DMS 273 (cell line): ENCODE results near the gene OR56A1.
"Not testable (repeated sequence)": the region's sequence is repeated elsewhere in the genome, so short reads cannot be mapped to it uniquely, and the experiment has no call there.

Experiments
- DNase-seq: peaks from one replicate; lab custom pipeline; 2025; ENCODE audit not compliant: unreplicated experiment; lab: John Stamatoyannopoulos, UW

Gene OR56A1, protein sequence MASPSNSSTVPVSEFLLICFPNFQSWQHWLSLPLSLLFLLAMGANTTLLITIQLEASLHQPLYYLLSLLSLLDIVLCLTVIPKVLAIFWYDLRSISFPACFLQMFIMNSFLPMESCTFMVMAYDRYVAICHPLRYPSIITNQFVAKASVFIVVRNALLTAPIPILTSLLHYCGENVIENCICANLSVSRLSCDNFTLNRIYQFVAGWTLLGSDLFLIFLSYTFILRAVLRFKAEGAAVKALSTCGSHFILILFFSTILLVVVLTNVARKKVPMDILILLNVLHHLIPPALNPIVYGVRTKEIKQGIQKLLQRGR

DNA sequence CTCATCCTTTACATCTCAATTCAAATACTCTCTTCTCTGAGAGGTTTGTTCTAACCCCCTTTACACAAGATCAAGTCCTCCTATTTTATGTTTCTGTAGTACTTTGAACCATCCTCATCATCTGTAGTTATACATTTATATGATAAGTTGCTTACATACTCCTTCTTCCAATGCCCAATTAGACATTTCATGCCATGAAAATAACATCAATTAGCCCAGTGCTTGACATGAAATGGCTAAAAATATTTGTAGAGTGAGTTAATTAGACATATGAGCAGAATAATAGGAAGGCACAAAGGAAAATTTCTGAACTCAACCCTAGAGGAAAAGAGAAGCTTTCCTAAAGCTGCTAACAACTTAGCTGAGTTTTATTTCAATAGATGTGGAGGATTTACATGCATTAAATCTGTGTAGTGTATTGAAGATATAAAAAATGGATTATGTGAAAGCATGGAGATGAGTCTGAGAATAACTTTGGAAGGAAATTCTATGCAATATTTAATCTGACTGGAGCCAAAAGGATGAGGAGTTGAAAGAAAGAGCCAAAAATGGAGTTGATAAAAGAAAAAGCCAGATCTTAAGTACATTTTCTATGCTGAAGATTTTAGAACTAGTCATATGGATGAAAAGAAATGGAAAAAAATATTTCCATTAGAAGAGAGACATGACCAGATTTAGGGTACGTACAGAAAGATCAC is at the start of gene OR56A1:
Gene OR56A1 (minus strand): TSS at position 51 of the 698 bp plus-strand sequence. CDS start 3,066 bp downstream, outside the sequence.
- DNase-seq, result no peak

DNA sequence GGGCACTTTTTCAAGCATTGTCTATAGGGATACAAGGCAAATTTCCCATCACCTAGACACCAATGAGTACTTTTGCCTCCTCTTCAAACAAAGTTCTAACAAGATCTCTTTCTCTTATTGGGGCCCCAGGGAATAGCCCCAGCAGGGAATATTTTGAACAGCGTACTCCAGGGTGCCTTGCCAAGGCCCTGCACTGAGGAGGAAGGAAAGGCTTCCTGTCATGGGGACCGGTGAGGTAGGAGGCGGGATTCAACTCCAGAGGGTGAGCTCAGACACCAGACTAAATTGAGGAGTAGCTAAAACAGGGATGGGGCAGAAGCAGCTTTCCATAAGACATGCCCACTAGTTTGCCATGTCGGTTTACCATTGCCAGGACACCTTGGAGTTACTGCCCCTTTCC is 48.9 kb upstream of the OR56A1 start:
- no peak for DNase-seq

DNA sequence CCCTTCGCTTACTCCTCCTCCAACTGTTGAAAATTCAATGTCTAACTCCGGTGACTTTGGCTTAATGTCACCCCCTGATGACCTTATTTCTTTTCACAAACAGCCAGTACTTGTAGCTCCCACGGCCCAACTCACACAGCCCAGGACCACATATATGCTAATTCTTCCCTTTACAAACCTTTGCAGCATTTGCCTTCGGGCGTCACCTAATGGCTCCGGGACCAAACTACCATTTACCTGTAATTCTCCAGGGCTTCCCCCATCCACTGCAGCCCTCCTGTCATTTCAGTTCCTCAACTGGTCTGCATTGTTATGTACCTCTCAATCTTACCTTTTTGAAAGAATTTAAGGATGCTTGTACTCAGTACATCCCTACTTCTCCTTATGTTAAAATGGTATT is 47.2 kb upstream of the OR56A1 start:
- no peak for DNase-seq

DNA sequence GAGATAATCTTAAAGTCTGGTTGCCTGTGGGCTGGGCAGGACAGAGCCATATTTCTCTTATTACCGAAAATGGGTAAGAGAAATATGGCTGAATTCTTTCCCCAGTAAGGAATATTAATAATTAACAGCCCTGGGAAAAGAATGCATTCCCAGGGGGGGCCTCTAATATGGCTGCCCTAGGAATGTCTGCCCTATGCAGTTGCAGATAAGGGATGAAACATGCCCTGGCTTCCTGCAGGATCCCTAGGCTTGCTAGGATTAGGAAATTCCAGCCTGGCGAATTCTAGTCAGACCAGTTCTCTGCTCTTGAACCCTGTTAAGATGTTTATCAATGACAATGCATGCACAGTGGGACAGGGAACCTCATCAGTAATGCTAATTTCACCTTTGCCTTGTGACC is 45.9 kb upstream of the OR56A1 start:
- DNase-seq, result not testable (repeated sequence)

DNA sequence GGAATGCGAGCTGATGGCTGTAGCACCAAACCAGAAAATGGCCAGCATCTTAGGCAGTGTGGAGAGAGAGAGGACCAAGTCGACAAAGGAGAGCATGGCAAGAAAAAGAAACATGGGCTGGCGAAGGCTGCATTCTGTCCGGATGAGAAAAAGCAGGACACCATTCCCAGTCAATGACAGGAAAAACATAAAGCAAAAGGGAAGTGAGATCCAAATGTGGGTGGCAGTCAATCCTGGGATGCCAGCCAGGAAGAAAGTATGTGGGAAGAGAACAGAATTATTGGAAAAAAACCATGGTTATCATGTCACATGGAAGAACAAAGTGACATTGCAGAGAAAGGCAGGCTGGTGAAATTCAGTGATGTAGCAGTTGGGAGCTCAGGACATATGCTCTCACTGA is 36.9 kb upstream of the OR56A1 start:
- no peak for DNase-seq

DNA sequence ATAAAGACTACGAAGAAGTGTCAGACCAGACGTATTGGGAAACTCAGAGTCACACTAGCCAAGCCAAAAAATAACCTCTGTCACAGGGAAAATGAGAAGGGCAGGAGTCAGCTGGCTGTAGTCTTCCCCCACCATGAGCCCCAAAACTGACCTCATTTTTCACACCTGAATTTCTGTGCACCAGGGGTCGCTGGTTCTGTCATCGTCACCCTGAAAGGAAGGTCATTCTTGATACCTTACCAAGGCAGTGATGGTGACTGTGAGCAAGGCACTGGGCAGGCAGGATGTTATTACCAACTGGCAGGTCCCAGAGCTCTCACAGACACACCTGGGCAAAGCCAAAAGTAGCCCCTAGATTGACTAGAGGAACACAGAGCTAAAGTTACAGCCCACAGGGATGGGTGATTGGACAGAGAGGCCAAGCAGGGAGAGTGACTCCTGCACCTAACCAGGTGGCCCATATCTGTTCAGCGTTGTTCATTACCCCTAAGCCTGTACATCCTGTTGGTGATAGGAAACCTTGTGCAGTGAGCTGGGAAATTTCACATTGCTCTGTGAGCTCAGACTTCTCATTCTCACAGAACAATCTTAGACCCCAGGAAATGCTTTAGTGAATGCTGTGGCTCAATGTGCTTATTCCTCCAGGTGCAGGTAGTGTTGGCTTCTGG is 32.3 kb upstream of the OR56A1 start:
- no peak for DNase-seq

DNA sequence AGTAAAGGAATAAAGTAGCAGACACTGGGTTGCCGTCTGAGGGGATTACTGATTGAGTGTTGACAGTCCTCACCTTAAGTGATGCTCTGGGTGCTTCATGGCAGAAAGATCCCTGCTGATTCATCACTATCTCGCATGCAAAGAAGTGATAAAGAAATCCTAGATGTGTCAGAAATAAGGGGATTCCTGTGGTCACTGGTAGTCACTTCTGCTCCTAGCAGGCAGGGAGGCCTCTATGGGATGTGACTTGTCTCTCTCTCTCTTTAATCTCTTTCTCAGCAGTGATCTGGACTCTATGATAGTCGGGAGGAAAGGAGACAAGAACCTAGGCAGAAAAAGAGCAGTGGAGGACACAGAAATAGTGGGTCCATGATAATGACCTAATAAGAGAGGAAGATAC is 30.9 kb upstream of the OR56A1 start:
- no peak for DNase-seq

DNA sequence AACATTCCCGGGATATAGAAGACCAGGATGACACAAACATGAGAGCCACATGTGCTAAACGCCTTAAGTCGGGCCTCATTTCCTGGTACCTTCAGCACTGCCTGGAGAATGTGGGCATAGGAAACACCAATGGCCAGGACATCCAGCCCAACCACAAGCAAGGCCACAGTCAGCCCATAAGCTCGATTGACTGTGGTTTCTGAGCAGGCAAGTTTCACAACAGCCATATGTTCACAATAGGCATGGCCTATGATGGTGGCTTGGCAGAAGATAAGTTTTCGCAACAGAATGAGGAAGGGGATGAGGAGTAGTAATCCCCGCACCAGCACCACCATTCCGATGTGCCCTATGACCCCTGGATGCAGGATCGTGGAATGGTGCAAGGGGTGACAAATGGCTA is 26.9 kb upstream of the OR56A1 start:
- DNase-seq, result no peak

DNA sequence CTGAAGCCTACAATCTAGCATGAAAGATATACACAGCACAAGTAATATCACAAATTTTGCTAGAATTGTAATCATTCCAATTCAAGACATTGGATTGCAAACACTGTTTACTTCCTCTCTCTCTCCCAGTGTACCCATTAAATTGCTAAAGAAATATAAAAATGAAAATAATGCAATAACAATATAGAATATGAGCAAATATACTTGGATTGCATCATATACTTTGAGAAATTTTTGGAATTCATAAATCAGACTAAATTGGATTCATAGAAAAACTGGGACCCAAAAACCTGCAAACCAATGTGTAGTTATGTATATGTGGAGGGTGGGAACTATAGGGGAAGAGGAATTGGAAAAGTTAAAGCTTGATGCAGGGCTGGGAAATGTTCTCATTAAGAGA is 25.0 kb upstream of the OR56A1 start:
- no peak for DNase-seq

DNA sequence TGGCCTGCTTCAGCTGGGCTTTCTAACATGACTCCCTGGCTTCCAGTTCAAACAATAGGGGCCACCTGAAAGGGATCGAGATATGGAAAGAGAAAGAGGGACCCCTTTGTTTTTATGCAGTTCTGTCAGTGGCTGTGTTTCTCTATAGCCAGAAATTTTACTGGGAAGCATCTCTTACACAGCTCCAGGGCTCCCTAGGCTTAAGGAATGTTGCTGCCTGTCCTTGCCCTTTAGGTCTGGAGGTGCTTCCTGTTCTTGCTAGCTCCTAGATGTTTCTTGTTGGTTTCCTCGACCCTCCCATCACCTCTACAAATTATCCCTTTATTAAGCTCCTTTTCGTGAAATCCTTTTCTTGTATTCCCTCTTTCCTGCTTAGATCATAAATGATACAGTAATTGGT is 21.8 kb upstream of the OR56A1 start:
- DNase-seq, result no peak

DNA sequence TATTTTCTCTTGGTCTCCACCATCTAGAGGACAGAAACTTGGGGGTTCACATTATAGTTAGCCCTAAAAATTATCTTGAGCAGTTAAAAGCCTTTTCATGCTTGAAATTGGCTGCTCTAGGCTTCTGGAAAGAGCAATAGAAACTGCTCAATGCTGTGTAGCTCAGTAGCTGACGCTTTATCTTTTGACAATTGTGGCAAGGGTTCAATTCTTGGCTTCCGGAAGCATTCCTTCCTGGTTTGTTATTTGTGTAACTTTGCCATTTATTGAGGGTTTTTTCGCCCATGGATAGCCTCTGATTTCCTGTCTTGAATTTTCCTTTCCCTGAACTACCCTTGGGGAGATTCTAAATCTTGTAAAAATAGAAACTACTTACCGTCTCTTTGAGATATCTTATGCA is 10.3 kb upstream of the OR56A1 start:
- no peak for DNase-seq

DNA sequence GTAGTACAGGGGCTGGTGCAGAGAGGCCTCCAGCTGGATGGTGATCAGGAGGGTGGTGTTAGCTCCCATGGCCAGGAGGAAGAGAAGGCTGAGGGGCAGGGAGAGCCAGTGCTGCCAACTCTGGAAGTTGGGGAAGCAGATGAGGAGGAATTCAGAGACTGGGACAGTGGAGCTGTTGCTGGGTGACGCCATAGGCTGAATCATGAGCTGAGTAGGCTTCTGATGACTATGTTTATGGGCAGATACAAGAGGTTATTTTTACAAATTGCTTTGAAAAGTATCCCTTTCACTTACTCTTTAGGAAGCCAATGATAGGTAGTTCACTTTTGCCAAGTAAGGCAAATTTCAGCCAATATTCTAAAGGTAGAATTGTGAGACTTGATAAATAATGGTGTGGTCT is 3.1 kb downstream of the OR56A1 start:
- no peak for DNase-seq

DNA sequence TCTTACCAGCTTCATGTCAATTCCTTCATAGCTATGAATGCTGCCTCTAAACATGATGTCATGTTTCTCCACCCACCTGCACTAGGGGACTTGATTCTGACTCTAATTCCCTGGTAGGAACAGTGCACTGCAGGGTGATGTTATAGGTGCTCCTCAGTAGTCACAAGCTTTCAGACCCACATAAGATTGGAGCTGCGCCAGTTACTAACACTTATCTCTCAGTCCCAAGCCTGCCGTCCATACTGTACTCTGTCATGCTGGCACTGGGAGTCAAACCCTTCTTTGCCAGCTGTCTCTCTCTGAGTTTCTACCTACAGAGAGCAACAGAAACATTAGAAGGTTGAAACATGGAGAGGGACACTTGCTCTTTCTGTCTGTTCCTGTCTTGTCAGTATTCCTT is 5.5 kb downstream of the OR56A1 start:
- no peak for DNase-seq

DNA sequence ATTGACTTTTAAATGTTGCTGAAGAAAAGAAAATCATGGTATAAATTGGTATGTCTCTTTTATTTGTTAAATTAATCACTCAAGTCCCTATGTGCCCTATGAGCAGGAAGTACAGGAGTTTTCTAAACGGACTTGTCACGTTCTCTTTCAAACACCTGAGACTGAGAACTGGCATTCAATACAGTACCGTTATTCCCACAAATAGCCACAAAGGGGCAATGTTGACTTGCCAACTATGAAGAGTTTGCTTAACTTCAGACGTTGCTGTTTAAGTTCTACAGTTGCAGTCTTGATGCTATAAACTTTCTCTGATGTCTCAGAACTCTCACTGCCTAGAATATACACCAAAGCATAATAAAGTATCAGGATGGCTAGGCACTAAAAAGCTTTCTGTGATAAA is 7.6 kb downstream of the OR56A1 start:
- DNase-seq, result peak; percentile 32

DNA sequence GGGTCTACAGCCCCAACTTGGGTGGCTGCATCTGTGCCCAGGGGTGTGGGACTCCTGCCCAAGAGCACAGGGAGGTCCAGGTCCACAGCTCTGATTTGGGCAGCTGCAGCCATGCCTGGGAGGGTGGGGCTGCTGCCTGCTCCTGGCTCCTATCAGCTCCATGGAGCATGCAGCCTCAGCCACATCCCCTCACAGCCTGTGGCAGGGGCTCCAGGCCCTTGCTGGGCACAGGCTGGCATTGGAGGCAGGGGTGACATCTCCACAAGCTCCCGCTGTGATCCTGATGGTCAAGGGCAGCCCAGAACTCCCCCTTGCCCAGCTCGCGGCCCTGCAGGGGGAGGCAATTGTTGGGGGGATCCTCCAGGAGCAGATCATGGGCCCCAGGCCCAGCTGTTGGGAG is 17.5 kb downstream of the OR56A1 start:
- DNase-seq, result no peak

DNA sequence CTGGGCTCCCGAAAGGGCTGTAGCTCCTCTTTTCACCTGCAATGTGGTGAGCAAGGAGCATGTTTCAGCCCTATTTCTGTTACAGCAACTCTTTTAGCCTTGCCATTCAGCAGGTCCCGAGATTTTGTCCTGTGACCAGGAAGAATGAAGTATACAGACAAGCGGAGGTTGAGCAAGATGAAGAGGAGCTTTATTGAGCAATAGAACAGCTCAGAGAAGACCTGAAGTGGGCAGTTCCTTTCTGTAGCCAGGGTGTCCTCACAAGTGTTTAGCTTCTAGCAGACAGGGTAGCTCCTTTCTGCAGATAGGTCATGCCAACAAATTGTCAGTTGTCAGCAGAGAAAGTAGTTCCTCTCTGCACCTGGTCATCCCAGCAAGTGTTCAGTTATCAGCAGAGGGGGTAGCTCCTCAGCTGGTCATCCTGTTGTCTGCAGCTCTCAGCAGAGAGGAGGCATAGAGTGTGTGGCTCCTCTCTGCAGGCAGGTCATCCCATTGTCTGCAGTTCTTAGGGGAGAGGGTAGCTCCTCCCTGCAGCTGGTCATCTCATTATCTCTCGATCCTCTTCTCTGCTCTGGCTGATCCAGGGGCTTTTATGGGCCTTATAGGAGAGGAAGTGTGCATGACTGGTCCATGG is 18.4 kb downstream of the OR56A1 start:
- no peak for DNase-seq

DNA sequence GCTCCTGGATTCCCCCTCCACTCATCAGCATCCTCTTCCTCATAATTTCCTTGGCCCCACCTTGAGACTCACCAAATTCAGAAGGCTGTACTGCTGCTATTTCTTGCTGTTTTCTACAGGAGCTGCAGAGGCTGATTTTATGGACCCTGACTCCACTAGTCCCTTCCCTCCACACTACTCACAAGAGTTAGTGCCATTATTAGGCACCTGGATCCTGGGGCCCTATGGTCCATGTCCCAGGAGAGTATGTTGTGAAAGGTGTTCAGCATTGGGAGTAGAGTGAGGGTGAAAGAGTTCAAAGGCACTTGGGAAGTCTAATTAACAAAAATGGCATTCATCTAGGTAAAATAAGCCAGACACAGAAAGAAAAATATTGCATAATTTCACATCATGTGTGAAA is 23.7 kb downstream of the OR56A1 start, which contains the start of gene OR56A4:
Gene OR56A4 (minus strand): TSS at position 101 of the 400 bp plus-strand sequence. CDS start 3,954 bp downstream, outside the sequence.
- DNase-seq, result no peak

DNA sequence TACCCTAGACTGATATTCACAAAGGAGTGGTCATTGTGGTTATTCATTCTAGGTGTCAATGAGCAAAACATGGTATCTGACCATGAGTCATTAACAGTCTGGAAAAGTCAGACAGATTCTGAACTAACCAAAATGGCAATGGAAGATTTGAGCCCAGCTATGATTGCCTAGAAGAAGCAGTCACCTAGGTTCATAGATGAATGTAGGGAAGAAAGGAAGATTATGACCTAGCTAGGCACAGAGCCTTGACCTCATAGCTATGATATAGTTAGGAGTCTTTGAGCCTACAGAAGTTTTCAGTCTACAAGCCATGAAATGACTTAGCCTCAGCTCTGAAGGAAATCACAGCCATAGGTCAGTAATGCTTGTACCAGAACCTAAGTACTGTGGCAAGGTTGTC is 24.2 kb downstream of the OR56A1 start:
- DNase-seq, result no peak

DNA sequence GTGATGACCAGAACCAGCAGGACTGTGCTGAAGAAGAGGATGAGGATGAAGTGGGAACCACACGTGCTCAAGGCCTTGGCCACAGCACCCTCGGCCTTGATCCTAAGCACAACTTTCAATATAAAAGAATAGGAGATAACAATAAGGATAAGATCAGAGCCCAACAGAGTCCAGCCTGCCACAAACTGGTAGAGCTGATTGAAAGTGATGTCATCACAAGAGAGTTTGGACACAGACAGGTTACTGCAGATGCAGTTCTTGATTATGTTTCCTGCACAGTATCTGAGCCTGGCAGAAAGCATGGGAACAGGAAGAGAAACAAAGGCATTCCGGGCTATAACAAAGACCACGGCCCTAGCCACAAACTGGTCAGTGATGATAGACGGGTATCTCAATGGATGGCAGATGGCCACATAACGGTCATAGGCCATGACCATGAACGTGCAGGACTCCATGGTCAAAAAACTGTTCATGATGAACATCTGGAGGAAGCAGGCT is 28.3 kb downstream of the OR56A1 start:
- no peak for DNase-seq

DNA sequence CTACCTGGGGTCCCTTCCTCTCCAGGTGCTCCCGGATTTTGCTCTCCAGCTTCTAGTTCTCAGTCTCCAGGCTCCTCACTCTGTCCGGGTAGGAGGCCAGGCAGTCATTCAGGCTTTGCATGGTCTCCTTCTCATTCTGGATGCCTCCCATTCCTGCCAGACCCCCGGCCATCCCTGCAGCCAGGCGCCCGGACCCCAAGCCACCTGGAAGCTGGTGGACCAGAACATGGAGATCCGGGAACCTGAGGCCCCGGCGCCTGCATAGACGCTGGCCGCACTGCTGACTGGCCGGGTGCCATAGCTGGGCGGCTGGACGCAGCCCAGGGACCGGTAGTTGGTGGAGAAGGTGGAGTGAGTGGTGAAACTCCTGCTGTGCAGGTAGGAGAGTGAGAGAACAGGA is 35.8 kb downstream of the OR56A1 start:
- no peak for DNase-seq

DNA sequence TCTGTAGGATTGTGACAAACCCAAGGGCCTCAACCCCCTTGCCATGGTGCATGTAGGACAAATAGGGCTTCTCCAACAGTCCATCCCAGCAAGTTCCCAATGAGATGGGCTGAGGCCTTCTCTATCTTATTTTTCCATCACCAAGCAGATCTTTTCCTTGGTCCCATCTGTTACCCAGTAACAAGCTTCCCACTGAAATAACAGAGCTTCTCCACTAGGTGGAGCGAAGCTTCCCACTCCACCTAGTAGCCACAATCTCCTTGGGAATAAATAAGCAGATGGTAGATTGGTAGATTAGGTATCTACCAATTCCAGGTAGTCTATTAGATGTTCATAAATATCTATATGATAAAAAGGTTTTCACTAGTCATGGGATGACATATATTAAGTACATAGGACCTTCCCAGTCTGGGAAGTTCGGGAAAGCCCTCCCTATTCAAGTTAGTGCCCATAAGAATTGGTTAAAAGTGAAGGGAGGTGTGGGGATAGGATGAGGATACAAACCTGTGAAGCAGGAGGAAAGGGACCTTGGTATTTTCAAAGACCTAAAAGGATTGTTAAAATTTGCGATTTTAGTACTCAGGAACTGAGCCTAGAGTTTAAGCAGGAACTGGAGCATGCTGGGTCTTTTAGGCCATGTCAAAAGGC is 37.8 kb downstream of the OR56A1 start:
- DNase-seq, result peak; percentile 27
